ENCODE data around the gene SDC1. TPM values are rescaled to one million over a fixed set of nuclear protein-coding genes. Genes with fewer than 3 reads are reported as not detected.

The SDC1 gene
- total and polyA plus RNA-seq, 2 donors = 6.8 to 18.9 TPM

- Histone ChIP-seq H3K27me3 (ENCODE audit: control insufficient read depth in 2 of 2, insufficient read depth in 1 of 2, low read length in 1 of 2) (no peaks in the 10 kb centered on the region), H3K9me3 (ENCODE audit: control insufficient read depth in 2 of 2, insufficient read depth in 1 of 2, low read length in 1 of 2) (peaks cover 0 to 4% of the 10 kb centered on the region in 2 donors), H3K27ac (ENCODE audit: low read depth in 1 of 2, low read length in 1 of 2) (peak overlapping the region; percentile 67 to 76), H3K4me1 (ENCODE audit: control insufficient read depth in 2 of 2, insufficient read depth in 2 of 2, low read length in 2 of 2) (peaks cover 0 to 42% of the 10 kb centered on the region in 2 donors), H3K36me3 (ENCODE audit: control insufficient read depth in 2 of 2, insufficient read depth in 2 of 2, low read length in 1 of 2) (no peaks in the 10 kb centered on the region), H3K4me3 (ENCODE audit: low read length in 2 of 2) (no peak overlapping the region)
- peak in 3 of 9 donors; percentile 21 to 65 (median 34) for DNase-seq (ENCODE audit: low read depth in 6 of 9, low spot score in 9 of 9)
- 67% methylated on average over 11 of the region's 11 CpGs for WGBS
Observed at GRCh38 chr2:20212459-20212870, 12.5 kb downstream of the SDC1 start.

- no peak for DNase-seq (ENCODE audit: low read depth in 6 of 9, low spot score in 9 of 9)
- Histone ChIP-seq H3K9me3 (ENCODE audit: control insufficient read depth in 2 of 2, insufficient read depth in 1 of 2, low read length in 1 of 2) (peaks cover 0 to 4% of the 10 kb centered on the region in 2 donors), H3K27me3 (ENCODE audit: control insufficient read depth in 2 of 2, insufficient read depth in 1 of 2, low read length in 1 of 2) (no peaks in the 10 kb centered on the region), H3K4me1 (ENCODE audit: control insufficient read depth in 2 of 2, insufficient read depth in 2 of 2, low read length in 2 of 2) (peaks cover 0 to 44% of the 10 kb centered on the region in 2 donors), H3K4me3 (ENCODE audit: low read length in 2 of 2) (no peak overlapping the region), H3K27ac (ENCODE audit: low read depth in 1 of 2, low read length in 1 of 2) (peak overlapping the region; percentile 67 to 73), H3K36me3 (ENCODE audit: control insufficient read depth in 2 of 2, insufficient read depth in 2 of 2, low read length in 1 of 2) (no peaks in the 10 kb centered on the region)
- WGBS = 92% methylated on average over 14 of the region's 14 CpGs
Observed at GRCh38 chr2:20211860-20212458, 13.0 kb downstream of the SDC1 start.

- 90% methylated on average over 12 of the region's 12 CpGs for WGBS
- Histone ChIP-seq H3K4me3 (ENCODE audit: low read length in 2 of 2) (no peak overlapping the region), H3K27ac (ENCODE audit: low read depth in 1 of 2, low read length in 1 of 2) (no peak overlapping the region), H3K36me3 (ENCODE audit: control insufficient read depth in 2 of 2, insufficient read depth in 2 of 2, low read length in 1 of 2) (no peaks in the 10 kb centered on the region), H3K27me3 (ENCODE audit: control insufficient read depth in 2 of 2, insufficient read depth in 1 of 2, low read length in 1 of 2) (no peaks in the 10 kb centered on the region), H3K9me3 (ENCODE audit: control insufficient read depth in 2 of 2, insufficient read depth in 1 of 2, low read length in 1 of 2) (peaks cover 0 to 4% of the 10 kb centered on the region in 2 donors), H3K4me1 (ENCODE audit: control insufficient read depth in 2 of 2, insufficient read depth in 2 of 2, low read length in 2 of 2) (peaks cover 0 to 47% of the 10 kb centered on the region in 2 donors)
- no peak for DNase-seq (ENCODE audit: low read depth in 6 of 9, low spot score in 9 of 9)
Observed at GRCh38 chr2:20211420-20211819, 13.5 kb downstream of the SDC1 start.

- Histone ChIP-seq H3K27me3 (ENCODE audit: control insufficient read depth in 2 of 2, insufficient read depth in 1 of 2, low read length in 1 of 2) (no peaks in the 10 kb centered on the region), H3K36me3 (ENCODE audit: control insufficient read depth in 2 of 2, insufficient read depth in 2 of 2, low read length in 1 of 2) (no peaks in the 10 kb centered on the region), H3K9me3 (ENCODE audit: control insufficient read depth in 2 of 2, insufficient read depth in 1 of 2, low read length in 1 of 2) (peaks cover 0 to 4% of the 10 kb centered on the region in 2 donors), H3K4me3 (ENCODE audit: low read length in 2 of 2) (no peak overlapping the region), H3K4me1 (ENCODE audit: control insufficient read depth in 2 of 2, insufficient read depth in 2 of 2, low read length in 2 of 2) (peaks cover 0 to 44% of the 10 kb centered on the region in 2 donors), H3K27ac (ENCODE audit: low read depth in 1 of 2, low read length in 1 of 2) (no peak overlapping the region)
- 44% methylated on average over 8 of the region's 8 CpGs for WGBS
- DNase-seq (ENCODE audit: low read depth in 6 of 9, low spot score in 9 of 9) = no peak
Observed at GRCh38 chr2:20210462-20210861, 14.5 kb downstream of the SDC1 start.

- H3K4me3 ChIP-seq (ENCODE audit: low read length in 2 of 2) = no peak overlapping the region
- peaks cover 0 to 44% of the 10 kb centered on the region in 2 donors for H3K4me1 ChIP-seq (ENCODE audit: control insufficient read depth in 2 of 2, insufficient read depth in 2 of 2, low read length in 2 of 2)
- WGBS = 89% methylated on average over 21 of the region's 21 CpGs
Observed at GRCh38 chr2:20209373-20210109, 15.4 kb downstream of the SDC1 start.

GRCh38 chr2:20208476-20208859, 16.5 kb downstream of the SDC1 start:
- H3K36me3 ChIP-seq (ENCODE audit: control insufficient read depth in 2 of 2, insufficient read depth in 2 of 2, low read length in 1 of 2) = no peaks in the 10 kb centered on the region
- no peak for DNase-seq (ENCODE audit: low read depth in 6 of 9, low spot score in 9 of 9)
- WGBS = 81% methylated on average over 5 of the region's 5 CpGs
- H3K4me1 ChIP-seq (ENCODE audit: control insufficient read depth in 2 of 2, insufficient read depth in 2 of 2, low read length in 2 of 2) = peaks cover 0 to 33% of the 10 kb centered on the region in 2 donors
- peaks cover 0 to 4% of the 10 kb centered on the region in 2 donors for H3K9me3 ChIP-seq (ENCODE audit: control insufficient read depth in 2 of 2, insufficient read depth in 1 of 2, low read length in 1 of 2)
- H3K4me3 ChIP-seq (ENCODE audit: low read length in 2 of 2) = no peak overlapping the region
- no peaks in the 10 kb centered on the region for H3K27me3 ChIP-seq (ENCODE audit: control insufficient read depth in 2 of 2, insufficient read depth in 1 of 2, low read length in 1 of 2)
- H3K27ac ChIP-seq (ENCODE audit: low read depth in 1 of 2, low read length in 1 of 2) = peak overlapping the region in 1 of 2 donors; percentile 32

More at GRCh38 chr2:20209373-20210109, 15.4 kb downstream of the SDC1 start:
- Histone ChIP-seq H3K27ac (ENCODE audit: low read depth in 1 of 2, low read length in 1 of 2) (no peak overlapping the region), H3K27me3 (ENCODE audit: control insufficient read depth in 2 of 2, insufficient read depth in 1 of 2, low read length in 1 of 2) (no peaks in the 10 kb centered on the region), H3K9me3 (ENCODE audit: control insufficient read depth in 2 of 2, insufficient read depth in 1 of 2, low read length in 1 of 2) (peaks cover 0 to 4% of the 10 kb centered on the region in 2 donors), H3K36me3 (ENCODE audit: control insufficient read depth in 2 of 2, insufficient read depth in 2 of 2, low read length in 1 of 2) (no peaks in the 10 kb centered on the region)
- DNase-seq (ENCODE audit: low read depth in 6 of 9, low spot score in 9 of 9) = no peak

GRCh38 chr2:20207051-20207450, 17.9 kb downstream of the SDC1 start:
- Histone ChIP-seq H3K36me3 (ENCODE audit: control insufficient read depth in 2 of 2, insufficient read depth in 2 of 2, low read length in 1 of 2) (no peaks in the 10 kb centered on the region), H3K27me3 (ENCODE audit: control insufficient read depth in 2 of 2, insufficient read depth in 1 of 2, low read length in 1 of 2) (no peaks in the 10 kb centered on the region), H3K9me3 (ENCODE audit: control insufficient read depth in 2 of 2, insufficient read depth in 1 of 2, low read length in 1 of 2) (peaks cover 0 to 4% of the 10 kb centered on the region in 2 donors), H3K4me3 (ENCODE audit: low read length in 2 of 2) (no peak overlapping the region), H3K27ac (ENCODE audit: low read depth in 1 of 2, low read length in 1 of 2) (no peak overlapping the region), H3K4me1 (ENCODE audit: control insufficient read depth in 2 of 2, insufficient read depth in 2 of 2, low read length in 2 of 2) (peaks cover 0 to 19% of the 10 kb centered on the region in 2 donors)
- no peak for DNase-seq (ENCODE audit: low read depth in 6 of 9, low spot score in 9 of 9)
- 54% methylated on average over 5 of the region's 5 CpGs for WGBS

GRCh38 chr2:20205915-20206524, 18.9 kb downstream of the SDC1 start:
- WGBS = 95% methylated on average over 10 of the region's 10 CpGs
- Histone ChIP-seq H3K36me3 (ENCODE audit: control insufficient read depth in 2 of 2, insufficient read depth in 2 of 2, low read length in 1 of 2) (no peaks in the 10 kb centered on the region), H3K9me3 (ENCODE audit: control insufficient read depth in 2 of 2, insufficient read depth in 1 of 2, low read length in 1 of 2) (peaks cover 0 to 4% of the 10 kb centered on the region in 2 donors), H3K27me3 (ENCODE audit: control insufficient read depth in 2 of 2, insufficient read depth in 1 of 2, low read length in 1 of 2) (no peaks in the 10 kb centered on the region), H3K4me3 (ENCODE audit: low read length in 2 of 2) (no peak overlapping the region), H3K4me1 (ENCODE audit: control insufficient read depth in 2 of 2, insufficient read depth in 2 of 2, low read length in 2 of 2) (peaks cover 0 to 13% of the 10 kb centered on the region in 2 donors), H3K27ac (ENCODE audit: low read depth in 1 of 2, low read length in 1 of 2) (no peak overlapping the region)
- DNase-seq (ENCODE audit: low read depth in 6 of 9, low spot score in 9 of 9) = no peak

- Histone ChIP-seq H3K9me3 (ENCODE audit: control insufficient read depth in 2 of 2, insufficient read depth in 1 of 2, low read length in 1 of 2) (peaks cover 0 to 4% of the 10 kb centered on the region in 2 donors), H3K27ac (ENCODE audit: low read depth in 1 of 2, low read length in 1 of 2) (no peak overlapping the region), H3K4me3 (ENCODE audit: low read length in 2 of 2) (no peak overlapping the region), H3K4me1 (ENCODE audit: control insufficient read depth in 2 of 2, insufficient read depth in 2 of 2, low read length in 2 of 2) (peaks cover 0 to 13% of the 10 kb centered on the region in 2 donors), H3K27me3 (ENCODE audit: control insufficient read depth in 2 of 2, insufficient read depth in 1 of 2, low read length in 1 of 2) (no peaks in the 10 kb centered on the region), H3K36me3 (ENCODE audit: control insufficient read depth in 2 of 2, insufficient read depth in 2 of 2, low read length in 1 of 2) (no peaks in the 10 kb centered on the region)
- WGBS = 93% methylated on average over 7 of the region's 7 CpGs
- no peak for DNase-seq (ENCODE audit: low read depth in 6 of 9, low spot score in 9 of 9)
Observed at GRCh38 chr2:20205069-20205468, 19.9 kb downstream of the SDC1 start.
